GM18508 (cell line): ENCODE data around the gene BANP.

ENCODE experiments used
- ATAC-seq: cut with Tn5 transposase; IDR thresholded peaks from one replicate; pipeline ENCODE4 v1.9.1; 2021; ENCODE audit warnings: moderate number of reproducible peaks; ENCODE audit not compliant: insufficient read depth, unreplicated experiment

BANP gene

GRCh38 chr16:88061346-88062110 is 110.3 kb downstream of the BANP start:
- ATAC-seq = no peak

GRCh38 chr16:88062341-88063210 is 111.3 kb downstream of the BANP start:
- no peak for ATAC-seq

GRCh38 chr16:88063211-88063773 is 112.1 kb downstream of the BANP start:
- no peak for ATAC-seq

- ATAC-seq = no peak
Observed at GRCh38 chr16:88064011-88064888, 113.0 kb downstream of the BANP start.

- no peak for ATAC-seq
Observed at GRCh38 chr16:88064889-88065746, 113.9 kb downstream of the BANP start.

- ATAC-seq = no peak
Observed at GRCh38 chr16:88065747-88066142, 114.5 kb downstream of the BANP start.

GRCh38 chr16:88066234-88066633 is 115.0 kb downstream of the BANP start:
- ATAC-seq = no peak

- ATAC-seq = no peak
Observed at GRCh38 chr16:88066680-88067529, 115.7 kb downstream of the BANP start.

- no peak for ATAC-seq
Observed at GRCh38 chr16:88067530-88068411, 116.5 kb downstream of the BANP start.

GRCh38 chr16:88068476-88069396 is 117.5 kb downstream of the BANP start:
- ATAC-seq = no peak

GRCh38 chr16:88069397-88070168 is 118.3 kb downstream of the BANP start:
- ATAC-seq = peak; percentile 65

- ATAC-seq = no peak
Observed at GRCh38 chr16:88070341-88070740, 119.1 kb downstream of the BANP start.

- ATAC-seq = no peak
Observed at GRCh38 chr16:88070989-88071625, 119.9 kb downstream of the BANP start.

- no peak for ATAC-seq
Observed at GRCh38 chr16:88071908-88072307, 120.7 kb downstream of the BANP start.

GRCh38 chr16:88072571-88073001 is 121.4 kb downstream of the BANP start:
- no peak for ATAC-seq
